ENCODE measurements around the gene ENTPD5.
"Not testable (repeated sequence)": the region's sequence is repeated elsewhere in the genome, so short reads cannot be mapped to it uniquely, and the experiment has no call there.

The ENTPD5 gene

GRCh38 chr14:74018586-74019407 is at the start of gene ENTPD5, which contains the start of gene BBOF1:
TSS of gene ENTPD5 (minus strand) at chr14:74019288. CDS start at chr14:73988102, 31,186 bp downstream.
TSS of gene BBOF1 (plus strand) at chr14:74019349. CDS start at chr14:74019479, 130 bp downstream.
- peak; percentile 92 for DNase-seq

- DNase-seq = no peak
Measured at GRCh38 chr14:74065746-74066575, 46.9 kb upstream of the ENTPD5 start.

GRCh38 chr14:74064883-74065282 is 45.8 kb upstream of the ENTPD5 start:
- no peak for DNase-seq

DNA sequence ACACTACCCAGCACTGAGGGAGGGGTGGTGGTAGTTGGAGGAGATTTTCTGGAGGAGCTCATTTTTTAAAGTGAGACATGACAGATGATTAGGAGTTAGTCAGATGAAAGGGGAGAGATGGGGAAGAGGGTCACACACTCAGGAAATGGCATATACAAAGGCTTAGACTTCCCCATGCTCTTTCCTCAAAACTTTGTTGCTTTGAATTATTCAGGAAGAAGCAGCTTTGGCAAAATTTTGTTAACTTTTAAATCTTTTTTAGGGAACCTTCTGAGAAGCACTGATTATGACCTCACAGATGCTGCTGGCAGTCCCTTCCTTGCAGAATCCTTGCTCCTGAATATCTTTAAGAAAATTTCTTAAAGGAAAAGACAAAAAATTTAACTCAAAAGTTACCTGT is 45.3 kb upstream of the ENTPD5 start:
- no peak for DNase-seq

DNA sequence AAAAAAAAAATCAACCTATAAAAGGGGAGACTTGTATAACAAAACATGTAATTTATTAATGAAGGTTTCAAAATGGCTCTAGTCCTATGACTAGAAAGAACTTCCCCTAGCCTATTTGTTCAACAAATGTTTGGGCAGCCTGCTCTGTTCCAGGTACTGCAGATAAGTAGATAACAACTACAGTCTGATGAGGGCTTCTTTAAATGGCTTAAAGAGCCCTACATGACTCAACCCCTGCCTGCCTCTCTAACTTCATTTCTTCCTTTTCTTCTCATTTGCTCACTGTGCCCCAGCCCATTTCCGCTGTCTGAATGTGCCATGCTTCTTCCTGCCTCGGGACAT is 43.7 kb upstream of the ENTPD5 start:
- DNase-seq = no peak

DNA sequence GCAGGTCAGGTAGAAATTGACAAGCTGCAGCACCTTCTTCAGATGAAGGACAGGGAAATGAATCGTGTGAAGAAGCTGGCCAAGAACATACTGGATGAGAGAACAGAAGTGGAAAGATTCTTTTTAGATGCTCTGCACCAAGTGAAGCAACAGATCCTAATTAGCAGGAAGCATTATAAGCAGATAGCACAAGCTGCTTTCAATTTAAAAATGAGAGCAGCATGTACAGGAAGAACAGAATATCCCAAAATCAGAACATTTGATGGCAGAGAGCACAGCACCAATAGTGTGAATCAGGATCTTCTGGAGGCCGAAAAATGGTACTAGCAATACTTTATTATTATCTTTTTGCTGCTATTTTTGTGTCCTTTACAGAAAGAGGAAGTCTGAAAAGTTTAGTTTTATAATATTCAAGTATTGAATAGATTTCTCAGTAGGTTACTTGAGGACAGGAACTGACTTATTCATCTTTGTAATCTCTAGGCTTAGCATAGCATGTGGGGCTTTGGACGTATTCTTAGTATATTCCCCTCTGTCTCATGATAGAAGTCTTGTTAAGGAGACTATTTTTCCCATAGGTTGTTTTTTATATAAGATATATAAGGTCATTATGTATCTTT is 30.9 kb upstream of the ENTPD5 start:
- DNase-seq = no peak

DNA sequence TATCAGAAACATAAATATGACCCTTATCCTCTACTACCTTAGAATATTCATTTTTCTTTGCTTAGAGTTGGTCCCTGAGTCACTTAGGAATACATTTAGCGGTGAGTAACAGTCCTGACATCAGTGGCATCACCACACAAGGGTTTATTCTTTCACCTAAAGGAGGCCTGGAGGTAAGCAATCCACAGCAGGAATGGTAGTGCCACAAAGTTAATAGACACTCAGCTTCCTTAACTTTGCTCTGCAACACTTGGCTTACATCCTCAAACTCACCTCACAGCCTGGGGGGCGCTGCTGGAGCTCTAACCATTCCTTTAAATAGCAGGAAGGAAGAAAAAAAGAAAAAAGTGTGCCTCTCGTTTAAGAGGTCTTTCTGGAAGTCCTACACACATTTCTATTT is 29.2 kb upstream of the ENTPD5 start:
- DNase-seq = no peak

DNA sequence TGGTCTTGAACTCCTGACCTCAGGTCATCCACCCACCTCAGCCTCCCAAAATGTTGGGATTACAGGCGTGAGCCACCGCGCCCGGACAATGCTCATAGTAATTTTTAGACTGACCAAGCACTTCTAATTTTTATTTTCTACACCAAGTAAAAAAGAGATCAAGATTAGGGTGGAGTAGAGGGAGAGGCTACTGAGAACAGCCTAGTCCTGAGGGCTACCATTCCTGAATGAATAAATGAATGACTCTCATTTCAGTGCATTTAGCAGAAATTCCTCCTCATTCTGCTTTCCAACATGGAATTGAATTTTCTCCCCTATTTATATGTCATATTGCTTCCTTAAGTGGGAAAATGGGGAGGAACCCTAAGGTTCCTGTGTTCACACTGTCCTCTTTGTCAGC is 26.4 kb upstream of the ENTPD5 start:
- no peak for DNase-seq

GRCh38 chr14:74042296-74042695 is 23.2 kb upstream of the ENTPD5 start:
- DNase-seq = no peak

DNA sequence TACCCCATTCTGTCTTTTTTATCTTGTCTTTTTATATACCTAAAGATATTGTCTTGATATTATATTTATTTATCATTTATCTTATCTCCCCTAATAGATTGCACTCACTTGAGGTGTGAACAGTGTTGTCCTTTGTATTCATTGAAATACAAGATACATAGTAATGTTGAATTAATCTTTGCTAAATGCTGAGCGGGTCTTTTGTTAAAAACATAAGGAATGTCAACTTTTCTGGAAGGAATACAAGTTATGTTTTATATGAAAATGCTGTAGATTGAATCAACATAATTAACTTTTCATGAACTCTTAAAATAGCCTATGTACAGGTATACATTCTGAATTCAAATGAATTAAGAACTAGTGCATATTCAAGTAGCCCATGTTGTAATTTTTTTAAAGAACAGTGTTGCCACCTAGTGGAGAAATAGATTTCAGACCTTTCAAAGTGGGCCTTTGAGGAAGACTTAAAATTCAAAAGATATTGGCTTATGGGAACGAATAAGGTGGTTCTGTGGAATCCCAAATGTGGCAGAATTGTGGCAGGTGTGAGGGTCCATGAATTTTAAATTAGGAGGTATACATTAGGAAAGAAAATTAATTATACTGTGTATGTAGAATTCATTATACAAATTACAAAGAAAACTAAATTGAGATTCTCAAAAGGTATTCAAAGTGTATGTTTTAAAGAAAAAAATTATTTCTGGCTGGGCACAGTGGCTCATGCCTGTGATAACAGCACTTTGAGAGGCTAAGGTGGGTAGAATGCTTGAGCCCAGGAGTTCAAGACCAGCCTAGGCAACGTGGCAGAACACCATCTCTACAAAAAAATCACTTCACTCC is 19.2 kb upstream of the ENTPD5 start:
- no peak for DNase-seq

GRCh38 chr14:74035556-74035955 is 16.5 kb upstream of the ENTPD5 start:
- DNase-seq = no peak

DNA sequence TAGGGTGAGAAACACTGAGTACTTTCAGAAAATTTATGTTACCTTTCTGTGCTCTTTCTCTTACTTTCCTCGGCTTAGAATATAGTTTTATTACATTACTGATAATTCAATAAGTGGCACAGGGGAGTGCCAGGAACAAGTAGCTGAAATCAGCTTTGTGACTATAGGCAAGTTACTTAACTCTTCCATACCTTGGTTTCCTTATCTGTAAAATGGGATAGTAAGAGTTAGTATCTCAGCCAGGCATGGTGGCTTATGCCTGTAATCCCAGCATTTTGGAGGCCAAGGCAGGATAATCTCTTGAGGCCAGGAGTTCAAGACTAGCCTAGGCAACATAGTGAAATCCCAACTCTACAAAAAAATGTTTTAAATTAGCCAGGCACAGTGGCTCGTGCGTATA is 15.5 kb upstream of the ENTPD5 start:
- DNase-seq = no peak

DNA sequence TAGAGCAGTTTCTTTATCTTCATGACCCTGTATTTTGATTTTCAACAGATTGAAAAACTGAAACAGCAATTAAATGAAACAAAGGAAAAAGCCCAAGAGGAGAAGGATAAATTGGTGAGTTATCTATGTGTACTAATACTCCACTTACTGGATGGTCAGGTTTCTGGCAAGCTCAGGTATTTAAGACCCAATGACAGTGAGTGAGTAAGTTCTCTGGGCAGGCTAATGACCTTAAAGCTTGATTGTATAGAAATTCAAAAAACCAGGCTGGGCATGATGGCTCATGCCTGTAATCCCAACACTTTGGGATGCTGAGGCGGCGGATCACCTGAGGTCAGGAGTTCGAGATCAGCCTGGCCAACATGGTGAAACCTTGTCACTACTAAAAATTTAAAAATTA is 10.0 kb upstream of the ENTPD5 start:
- no peak for DNase-seq

DNA sequence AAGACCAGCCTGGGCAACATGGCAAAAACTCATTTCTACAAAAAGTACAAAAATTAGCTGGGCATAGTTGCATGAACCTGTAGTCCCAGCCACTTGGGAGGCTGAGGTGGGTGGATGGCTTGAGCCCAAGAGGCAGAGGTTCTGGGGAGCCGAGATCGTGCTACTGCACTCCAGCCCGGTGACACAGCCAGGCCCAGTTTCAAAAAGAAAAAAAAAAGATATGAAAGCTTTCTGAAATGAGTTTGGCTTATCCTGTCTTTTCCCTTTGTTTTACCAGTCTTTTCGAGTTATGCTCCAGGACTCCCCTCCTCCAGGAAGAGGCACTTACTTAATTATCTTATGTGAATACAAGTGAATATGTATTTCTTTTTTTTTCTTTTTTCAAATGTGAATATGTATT is 3.3 kb upstream of the ENTPD5 start:
- no peak for DNase-seq

GRCh38 chr14:74019408-74020137 is 485 bp upstream of the ENTPD5 start:
- peak; percentile 51 for DNase-seq

DNA sequence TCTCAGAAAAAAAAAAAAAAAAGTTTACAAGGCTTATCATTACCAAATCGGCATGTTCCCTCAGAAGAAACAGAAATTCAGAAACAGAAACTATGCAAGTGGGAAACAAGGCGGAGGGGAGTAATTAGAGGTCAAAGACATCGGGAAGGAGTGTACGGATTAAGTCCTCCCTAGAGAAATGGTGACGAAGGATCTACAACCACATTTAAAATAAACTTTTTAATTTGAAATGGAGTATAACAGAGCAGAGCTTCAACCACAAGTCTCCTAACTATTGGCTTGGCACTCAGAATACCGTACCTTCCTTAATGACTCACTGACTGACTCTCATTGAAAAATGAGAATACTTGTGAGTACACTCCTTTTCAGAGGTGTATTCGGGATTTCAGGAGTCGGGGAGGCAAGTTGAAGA is 908 bp downstream of the ENTPD5 start:
- peak; percentile 18 for DNase-seq

- no peak for DNase-seq
Measured at GRCh38 chr14:74015963-74016362, 3.1 kb downstream of the ENTPD5 start.

DNA sequence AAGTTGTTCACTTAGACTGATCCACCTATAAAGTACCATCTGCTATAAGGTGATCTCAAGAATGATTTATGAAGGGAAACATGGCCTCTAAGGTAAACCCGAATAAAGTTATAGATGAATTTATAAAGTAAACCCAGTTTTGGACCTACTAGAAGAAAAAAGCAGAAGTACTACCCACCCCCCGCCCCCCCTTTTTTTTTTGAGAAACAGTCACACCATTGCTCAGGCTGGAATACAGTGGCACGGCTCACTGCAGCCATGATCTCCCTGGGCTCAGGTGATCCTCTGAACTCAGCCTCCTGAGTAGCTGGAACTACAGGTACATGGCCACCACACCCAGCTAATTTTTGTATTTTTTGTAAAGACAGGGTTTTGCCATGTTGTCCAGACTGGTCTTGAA is 3.9 kb downstream of the ENTPD5 start:
- no peak for DNase-seq

DNA sequence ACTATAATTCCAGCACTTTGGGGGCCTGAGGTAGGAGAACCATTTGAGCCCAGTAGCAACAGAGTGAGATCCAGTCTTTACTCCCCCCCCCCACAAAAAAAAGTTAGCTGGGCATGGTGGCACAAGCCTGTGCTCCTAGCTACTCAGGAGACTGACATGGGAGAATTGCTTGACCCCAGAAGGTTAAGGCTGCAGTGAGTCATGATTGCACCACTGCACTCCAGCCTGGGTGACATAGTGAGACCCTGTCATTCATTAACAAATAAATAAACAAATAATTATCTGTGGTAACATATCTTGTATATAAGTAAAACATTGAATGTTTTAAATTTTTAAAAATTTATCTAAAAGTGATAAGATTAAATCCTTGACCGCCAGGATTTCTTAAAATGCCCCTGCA is 4.8 kb downstream of the ENTPD5 start:
- DNase-seq = no peak

DNA sequence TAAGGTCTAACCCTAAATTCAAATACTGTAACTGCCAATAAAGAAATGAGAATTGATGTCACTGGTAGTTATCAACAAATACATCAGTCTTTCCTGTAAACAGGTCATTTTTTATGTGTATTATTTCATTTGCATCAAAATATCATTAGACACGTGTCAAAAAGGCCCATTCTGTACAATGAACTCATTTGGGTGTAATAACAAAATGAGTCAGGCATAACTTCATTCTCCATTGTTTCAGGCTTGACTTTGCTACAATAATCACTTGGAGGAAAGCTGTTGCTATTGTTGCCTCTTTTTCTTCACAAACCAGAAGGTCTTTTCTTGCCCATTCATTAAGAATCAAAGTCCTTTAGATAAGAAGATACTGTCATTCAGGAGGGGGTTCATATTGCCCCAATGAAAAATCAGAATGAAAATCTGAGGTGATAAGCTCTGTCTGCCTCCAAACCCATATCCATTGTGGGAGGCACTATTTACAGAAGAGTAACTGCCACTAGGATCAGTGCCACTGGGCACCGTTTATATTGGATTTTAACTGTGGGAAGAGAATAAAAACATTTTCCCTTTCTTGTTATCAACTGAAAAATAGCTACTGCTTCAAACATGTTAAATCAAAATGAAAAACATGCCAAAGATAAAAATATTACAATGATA is 10.1 kb downstream of the ENTPD5 start:
- no peak for DNase-seq

- not testable (repeated sequence) for DNase-seq
Measured at GRCh38 chr14:74005664-74006063, 13.4 kb downstream of the ENTPD5 start.
